ENCODE data around the gene RAB5IF.

DNA sequence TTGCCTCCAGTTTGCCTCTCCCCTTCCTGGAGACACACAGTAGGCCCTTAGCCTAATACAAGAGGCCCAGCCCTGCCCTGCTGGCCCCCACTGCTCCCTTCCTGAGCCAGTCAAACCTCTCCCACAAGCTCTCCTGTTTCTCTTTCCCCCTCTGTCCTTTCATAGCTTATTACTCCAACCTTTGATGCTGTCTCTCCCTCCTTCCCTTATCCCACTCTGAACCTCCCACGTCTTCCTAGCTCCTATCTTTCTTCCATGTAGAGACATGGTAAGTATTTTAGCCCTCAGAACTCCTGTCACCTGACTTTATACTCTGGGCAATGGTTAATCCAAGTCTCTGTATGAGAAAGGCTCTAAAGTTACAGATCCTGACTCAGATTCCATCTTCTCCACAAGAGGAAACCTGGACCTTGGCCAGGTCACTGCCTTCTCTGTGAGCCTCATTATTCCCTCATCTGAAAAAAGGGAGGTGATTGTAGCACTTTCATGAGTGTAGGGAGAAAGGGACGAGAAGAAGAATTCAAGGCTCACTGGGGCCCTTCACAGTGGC is 25.5 kb upstream of the RAB5IF start:
- TF ChIP-seq POLR2A (IDR thresholded peaks at IDR 0.05; ENCODE audit: low read depth, low read length) (no peak), TAF1 (IDR thresholded peaks at IDR 0.05; ENCODE audit: borderline replicate concordance, low read depth, low read length) (no peak)

Measured in GM12892 (cell line).